Measurements from ENCODE around the gene SLC39A12.
"Not testable (repeated sequence)": the region's sequence is repeated elsewhere in the genome, so short reads cannot be mapped to it uniquely, and the experiment has no call there.

Gene SLC39A12

GRCh38 chr10:17951868-17952371 is at the start of gene SLC39A12:
TSS of gene SLC39A12 (plus strand) at chr10:17951918. CDS start at chr10:17953277, 1,359 bp downstream.
- DNase-seq = no peak

GRCh38 chr10:17904564-17904963 is 47.2 kb upstream of the SLC39A12 start:
- DNase-seq = no peak

- no peak for DNase-seq
Observed at GRCh38 chr10:17905491-17905890, 46.2 kb upstream of the SLC39A12 start.

GRCh38 chr10:17906002-17906401 is 45.7 kb upstream of the SLC39A12 start:
- DNase-seq = no peak

- no peak for DNase-seq
Observed at GRCh38 chr10:17907641-17908040, 44.1 kb upstream of the SLC39A12 start.

- peak; percentile 88 to 90 for DNase-seq
Observed at GRCh38 chr10:17910125-17910789, 41.5 kb upstream of the SLC39A12 start.

GRCh38 chr10:17912754-17913153 is 39.0 kb upstream of the SLC39A12 start:
- no peak for DNase-seq

- no peak for DNase-seq
Observed at GRCh38 chr10:17913604-17914003, 38.1 kb upstream of the SLC39A12 start.

- no peak for DNase-seq
Observed at GRCh38 chr10:17914169-17915045, 37.3 kb upstream of the SLC39A12 start.

- DNase-seq = no peak
Observed at GRCh38 chr10:17915181-17915580, 36.5 kb upstream of the SLC39A12 start.

GRCh38 chr10:17918187-17918903 is 33.4 kb upstream of the SLC39A12 start:
- no peak for DNase-seq

- no peak for DNase-seq
Observed at GRCh38 chr10:17921378-17921777, 30.3 kb upstream of the SLC39A12 start.

GRCh38 chr10:17923728-17924127 is 28.0 kb upstream of the SLC39A12 start:
- DNase-seq = no peak

- DNase-seq = no peak
Observed at GRCh38 chr10:17943033-17943745, 8.5 kb upstream of the SLC39A12 start.

- not testable (repeated sequence) for DNase-seq
Observed at GRCh38 chr10:17950269-17950668, 1.4 kb upstream of the SLC39A12 start.

- no peak for DNase-seq
Observed at GRCh38 chr10:17950726-17951125, 992 bp upstream of the SLC39A12 start.

GRCh38 chr10:17954372-17954771 is 2.7 kb downstream of the SLC39A12 start:
- not testable (repeated sequence) for DNase-seq

GRCh38 chr10:17954861-17955260 is 3.1 kb downstream of the SLC39A12 start:
- no peak for DNase-seq

GRCh38 chr10:17958049-17958448 is 6.3 kb downstream of the SLC39A12 start:
- DNase-seq = no peak

- no peak for DNase-seq
Observed at GRCh38 chr10:17959870-17960269, 8.2 kb downstream of the SLC39A12 start.

- DNase-seq = no peak
Observed at GRCh38 chr10:17961551-17962422, 10.1 kb downstream of the SLC39A12 start.

GRCh38 chr10:17963431-17963830 is 11.7 kb downstream of the SLC39A12 start:
- DNase-seq = no peak

Data from Kasumi-1 (cell line).